Rectal smooth muscle tissue (tissue), 1 donor: ENCODE results near the gene TUT4.

Experiments
- H3K27ac ChIP-seq: one replicate; pipeline ENCODE4 v1.7.0; 2013; ENCODE audit warnings: low read depth, low read length, inconsistent platforms
- H3K27me3 ChIP-seq: one replicate; pipeline ENCODE4 v1.7.0; 2013; ENCODE audit warnings: low read length; ENCODE audit not compliant: control insufficient read depth, insufficient read depth
- H3K36me3 ChIP-seq: one replicate; pipeline ENCODE4 v1.7.0; 2013; ENCODE audit warnings: low read length; ENCODE audit not compliant: control insufficient read depth, insufficient read depth
- H3K4me1 ChIP-seq: one replicate; pipeline ENCODE4 v1.7.0; 2013; ENCODE audit warnings: low read length; ENCODE audit not compliant: control insufficient read depth, insufficient read depth
- H3K4me3 ChIP-seq: one replicate; pipeline ENCODE4 v1.7.0; 2013; ENCODE audit warnings: low read length
- H3K9ac ChIP-seq: one replicate; pipeline ENCODE4 v1.7.0; 2013; ENCODE audit warnings: low read length

The TUT4 gene

DNA sequence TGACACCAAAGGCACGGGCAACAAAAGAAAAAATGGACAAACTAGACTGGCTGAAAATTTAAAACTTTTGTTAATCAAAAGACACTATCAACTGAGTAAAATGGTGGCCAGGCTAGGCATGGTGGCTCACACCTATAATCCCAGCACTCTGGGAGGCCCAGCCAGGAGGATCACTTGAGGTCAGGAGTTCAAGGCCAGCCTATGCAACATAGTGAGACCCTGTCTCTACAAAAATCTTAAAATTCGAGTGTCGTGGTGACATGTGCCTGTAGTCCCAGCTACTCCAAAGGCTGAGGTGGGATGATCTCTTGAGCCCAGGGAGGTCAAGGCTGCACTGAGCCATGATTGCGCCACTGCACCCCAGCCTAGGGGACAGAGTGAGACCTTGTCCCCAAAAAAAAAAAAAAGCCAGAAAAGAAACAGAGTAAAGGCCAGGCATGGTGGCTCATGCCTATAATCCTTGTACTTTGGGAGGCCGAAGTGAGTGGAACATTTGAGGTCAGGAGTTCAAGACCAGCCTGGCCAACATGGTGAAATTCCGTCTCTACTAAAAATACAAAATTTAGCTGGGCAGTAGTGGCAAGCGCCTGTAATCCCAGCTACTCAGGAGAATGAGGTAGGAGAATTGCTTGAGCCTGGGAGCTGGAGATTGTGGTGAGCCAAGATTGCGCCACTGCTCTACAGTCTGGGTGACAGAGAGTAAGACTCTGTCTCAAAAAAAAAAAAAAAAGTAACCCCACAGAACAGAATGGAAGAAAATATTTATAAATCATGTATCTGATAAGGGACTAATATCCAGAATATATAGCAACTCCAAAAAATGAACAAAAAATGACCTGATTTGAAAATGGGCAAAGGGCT lies 8.0 kb downstream of the TUT4 start:
- H3K4me3 ChIP-seq: no peak overlapping the region

GRCh38 chr1:52542085-52542688 lies 10.7 kb downstream of the TUT4 start:
- Histone ChIP-seq H3K27me3 (no peaks in the 10 kb centered on the region), H3K4me3 (no peak overlapping the region)

More for the DNA sequence above, 8.0 kb downstream of the TUT4 start:
- no peaks in the 10 kb centered on the region for H3K36me3 ChIP-seq
- H3K27ac ChIP-seq: no peak overlapping the region
- no peaks in the 10 kb centered on the region for H3K4me1 ChIP-seq
- no peaks in the 10 kb centered on the region for H3K27me3 ChIP-seq
- no peak overlapping the region for H3K9ac ChIP-seq

GRCh38 chr1:52534928-52535764 lies 17.7 kb downstream of the TUT4 start:
- Histone ChIP-seq H3K4me3 (no peak overlapping the region), H3K4me1 (no peaks in the 10 kb centered on the region), H3K36me3 (no peaks in the 10 kb centered on the region), H3K27me3 (no peaks in the 10 kb centered on the region), H3K9ac (no peak overlapping the region), H3K27ac (no peak overlapping the region)

More at GRCh38 chr1:52542085-52542688, 10.7 kb downstream of the TUT4 start:
- Histone ChIP-seq H3K36me3 (no peaks in the 10 kb centered on the region), H3K9ac (no peak overlapping the region), H3K27ac (no peak overlapping the region), H3K4me1 (no peaks in the 10 kb centered on the region)

DNA sequence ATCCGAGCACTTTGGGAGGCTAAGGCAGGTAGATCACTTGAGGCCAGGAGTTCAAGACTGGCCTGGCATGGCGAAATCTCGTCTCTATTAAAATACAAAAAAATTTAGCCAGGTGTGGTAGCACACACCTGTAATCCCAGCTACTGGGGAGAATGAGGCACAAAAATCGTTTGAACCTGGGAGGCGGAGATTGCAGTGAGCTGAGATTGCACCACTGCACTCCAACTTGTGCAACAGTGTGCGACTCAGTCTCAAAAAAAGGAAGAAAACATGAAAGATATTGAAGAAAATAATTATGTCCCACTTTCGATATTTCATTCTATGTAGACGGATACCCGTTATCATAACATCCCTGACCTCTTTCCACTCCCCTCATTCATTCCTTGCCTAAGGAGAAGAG lies 19.2 kb downstream of the TUT4 start:
- Histone ChIP-seq H3K27me3 (no peaks in the 10 kb centered on the region), H3K27ac (no peak overlapping the region), H3K4me1 (no peaks in the 10 kb centered on the region), H3K36me3 (no peaks in the 10 kb centered on the region), H3K9ac (no peak overlapping the region), H3K4me3 (no peak overlapping the region)

GRCh38 chr1:52532731-52533327 lies 20.1 kb downstream of the TUT4 start:
- H3K36me3 ChIP-seq: no peaks in the 10 kb centered on the region
- H3K4me3 ChIP-seq: no peak overlapping the region
- H3K27ac ChIP-seq: no peak overlapping the region
- no peak overlapping the region for H3K9ac ChIP-seq
- H3K4me1 ChIP-seq: no peaks in the 10 kb centered on the region
- no peaks in the 10 kb centered on the region for H3K27me3 ChIP-seq

DNA sequence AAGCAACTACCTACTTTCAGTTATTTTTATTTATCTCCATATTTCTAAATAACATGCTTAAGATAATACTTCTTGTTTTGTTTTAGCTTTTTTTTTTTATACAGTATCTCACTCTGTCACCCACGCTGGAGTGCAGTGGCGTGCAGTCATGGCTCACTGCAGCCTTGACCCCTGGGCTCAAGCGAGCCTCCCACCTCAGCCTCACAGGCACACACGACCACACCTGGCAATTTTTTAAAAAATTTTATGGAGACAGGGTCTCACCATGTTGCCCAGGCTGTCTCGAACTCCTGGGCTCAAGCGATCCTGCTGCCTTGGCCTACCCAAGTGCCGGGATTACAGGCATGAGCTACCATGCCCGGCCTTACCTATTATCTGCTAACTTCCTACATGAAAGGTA lies 20.6 kb downstream of the TUT4 start:
- Histone ChIP-seq H3K9ac (no peak overlapping the region), H3K4me1 (no peaks in the 10 kb centered on the region), H3K27me3 (no peaks in the 10 kb centered on the region), H3K27ac (no peak overlapping the region), H3K36me3 (no peaks in the 10 kb centered on the region), H3K4me3 (no peak overlapping the region)

- H3K27me3 ChIP-seq: no peaks in the 10 kb centered on the region
- no peaks in the 10 kb centered on the region for H3K36me3 ChIP-seq
- H3K4me3 ChIP-seq: no peak overlapping the region
- no peak overlapping the region for H3K9ac ChIP-seq
- H3K4me1 ChIP-seq: no peaks in the 10 kb centered on the region
- H3K27ac ChIP-seq: no peak overlapping the region
Measured at GRCh38 chr1:52531249-52531872, 21.5 kb downstream of the TUT4 start.

GRCh38 chr1:52530563-52531144 lies 22.2 kb downstream of the TUT4 start:
- Histone ChIP-seq H3K36me3 (peaks cover 1% of the 10 kb centered on the region), H3K9ac (no peak overlapping the region), H3K27me3 (no peaks in the 10 kb centered on the region)

DNA sequence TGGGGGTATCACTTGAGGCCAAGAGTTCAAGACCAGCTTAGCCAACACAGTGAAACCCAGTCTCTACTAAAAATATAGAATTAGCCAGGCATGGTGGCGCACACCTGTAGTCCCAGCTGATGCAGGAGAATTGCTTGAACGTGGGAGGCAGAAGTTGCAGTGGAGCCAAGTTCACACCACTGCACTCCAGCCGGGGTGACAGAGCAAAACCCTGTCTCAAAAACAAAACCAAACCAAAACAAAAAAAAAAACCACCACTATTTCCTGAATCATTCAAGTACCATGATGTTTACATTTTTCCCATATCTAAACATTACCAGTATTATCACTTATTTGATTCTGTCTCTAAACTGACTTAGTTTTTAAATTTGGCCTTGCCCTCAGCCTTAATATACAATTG lies 29.5 kb downstream of the TUT4 start:
- Histone ChIP-seq H3K27me3 (no peaks in the 10 kb centered on the region), H3K9ac (no peak overlapping the region), H3K36me3 (peaks cover 6% of the 10 kb centered on the region), H3K4me1 (no peaks in the 10 kb centered on the region), H3K27ac (no peak overlapping the region), H3K4me3 (no peak overlapping the region)

More at GRCh38 chr1:52530563-52531144, 22.2 kb downstream of the TUT4 start:
- H3K4me1 ChIP-seq: no peaks in the 10 kb centered on the region
- H3K4me3 ChIP-seq: no peak overlapping the region
- no peak overlapping the region for H3K27ac ChIP-seq

DNA sequence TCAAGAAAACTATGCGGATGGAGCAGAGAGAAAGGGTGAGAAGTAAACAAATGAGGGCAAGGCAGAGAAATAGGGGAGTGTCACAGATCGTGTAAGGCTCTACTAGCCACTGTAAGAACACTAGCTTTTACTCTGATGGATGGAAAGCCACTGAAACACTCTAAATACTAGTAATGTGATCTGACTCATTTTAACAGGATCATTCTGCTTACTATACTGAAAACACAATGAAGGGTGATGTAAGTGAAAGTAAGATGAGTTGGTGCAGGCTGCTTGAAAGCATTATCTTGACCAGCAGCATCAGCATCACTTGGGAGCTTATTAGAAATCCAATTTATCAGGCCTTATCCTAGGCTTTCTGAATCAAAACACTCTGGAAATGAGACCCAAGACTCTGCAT lies 32.7 kb downstream of the TUT4 start:
- H3K27me3 ChIP-seq: no peaks in the 10 kb centered on the region
- H3K9ac ChIP-seq: no peak overlapping the region
- peaks cover 3% of the 10 kb centered on the region for H3K36me3 ChIP-seq
- H3K4me3 ChIP-seq: no peak overlapping the region
- H3K27ac ChIP-seq: no peak overlapping the region
- no peaks in the 10 kb centered on the region for H3K4me1 ChIP-seq

- H3K36me3 ChIP-seq: no peaks in the 10 kb centered on the region
- H3K4me3 ChIP-seq: no peak overlapping the region
- H3K27me3 ChIP-seq: no peaks in the 10 kb centered on the region
- H3K9ac ChIP-seq: no peak overlapping the region
- no peak overlapping the region for H3K27ac ChIP-seq
- H3K4me1 ChIP-seq: no peaks in the 10 kb centered on the region
Measured at GRCh38 chr1:52518962-52519361, 33.9 kb downstream of the TUT4 start.
